GM12891 (cell line): ENCODE data around the gene SMAD2.

ENCODE experiments used
- PAX5 ChIP-seq: IDR thresholded peaks from 2 replicates; pipeline ENCODE4 v1.6.1; 2011; ENCODE audit warnings: low read length, moderate library complexity, mild to moderate bottlenecking; ENCODE audit not compliant: insufficient read depth, severe bottlenecking
- SPI1 ChIP-seq: IDR thresholded peaks from 2 replicates; pipeline ENCODE4 v1.6.1; 2011; ENCODE audit warnings: low read depth, low read length, control low read depth
- TAF1 ChIP-seq: IDR thresholded peaks from 2 replicates; pipeline ENCODE4 v1.6.1; 2011; ENCODE audit warnings: low read depth, low read length, control low read depth

- no peak for TF ChIP-seq TAF1
- 0 out of 2 replicates have a peak, but pooled peaks have one; percentile 15 for TF ChIP-seq SPI1
- TF ChIP-seq PAX5 = no peak
Observed at GRCh38 chr18:47946889-47947288, 16.4 kb upstream of the SMAD2 start.
